IMR-90 (cell line): ENCODE data around the gene SBF2. TPM values are rescaled to one million over a fixed set of nuclear protein-coding genes. Genes with fewer than 3 reads are reported as not detected.

Experiments
- ATAC-seq: fragments of 200-7000 bp; cut with Tn5 transposase; 2 replicates; pipeline ENCODE4 v1.9.1; 2020; ENCODE audit warnings: low read depth, mild to moderate bottlenecking, moderate library complexity
- BruUV-seq: library from RNA; stranded (reverse); fragments of 400-500 nt; replicated peaks from 2 replicates; lab custom pipeline; 2021; lab: Mats Ljungman, UMichigan
- CTCF ChIA-PET: fragments of 300-600 bp; formaldehyde crosslinking; extraction: SDS; loops from one replicate; lab custom pipeline; 2021; ENCODE audit warnings: antibody characterized with exemption; lab: Yijun Ruan, JAX
- POLR2A ChIA-PET: fragments of 300-600 bp; sonication (Branson Sonifier 250); formaldehyde crosslinking; loops from one replicate; lab custom pipeline; 2022; ENCODE audit warnings: antibody characterized with exemption; ENCODE audit not compliant: unreplicated experiment; lab: Charles Lee
- DNase-seq: peaks from one replicate; pipeline ENCODE4 v3.0.0; 2013
- H2AFZ ChIP-seq: replicated peaks from 2 replicates; pipeline ENCODE3; 2013; ENCODE audit warnings: low read length, mild to moderate bottlenecking; ENCODE audit not compliant: poor library complexity
- H2AK5ac ChIP-seq: 2 replicates; pipeline ENCODE4 v1.6.1; 2013; ENCODE audit warnings: low read depth, low read length, inconsistent platforms
- H2AK9ac ChIP-seq: replicated peaks from 2 replicates; pipeline ENCODE3; 2013; ENCODE audit warnings: mild to moderate bottlenecking, low read depth, low read length, moderate library complexity; ENCODE audit not compliant: poor library complexity
- H2BK120ac ChIP-seq: 2 replicates; pipeline ENCODE4 v1.6.1; 2013; ENCODE audit warnings: low read depth, low read length, inconsistent platforms
- H2BK15ac ChIP-seq: 3 replicates; pipeline ENCODE4 v1.6.1; 2013; ENCODE audit warnings: low read depth, low read length, inconsistent platforms
- H2BK20ac ChIP-seq: 2 replicates; pipeline ENCODE4 v1.6.1; 2013; ENCODE audit warnings: low read depth, mild to moderate bottlenecking, inconsistent platforms, low read length, moderate library complexity
- H2BK5ac ChIP-seq: 2 replicates; pipeline ENCODE4 v1.6.1; 2013; ENCODE audit warnings: mild to moderate bottlenecking, low read depth, low read length, inconsistent platforms; ENCODE audit not compliant: poor library complexity, severe bottlenecking
- H3K14ac ChIP-seq: replicated peaks from 2 replicates; pipeline ENCODE4 v1.6.1; 2013; ENCODE audit warnings: low read depth, low read length, inconsistent platforms
- H3K18ac ChIP-seq: 2 replicates; pipeline ENCODE4 v1.6.1; 2013; ENCODE audit warnings: low read depth, low read length, control low read depth
- H3K23ac ChIP-seq: 2 replicates; pipeline ENCODE4 v1.6.1; 2013; ENCODE audit warnings: low read depth, low read length, inconsistent platforms
- H3K27ac ChIP-seq: 2 replicates; pipeline ENCODE4 v1.5.1; 2013; ENCODE audit warnings: mild to moderate bottlenecking, control low read depth, low read length; ENCODE audit not compliant: insufficient read depth
- H3K27me3 ChIP-seq: 2 replicates; pipeline ENCODE4 v1.6.1; 2013; ENCODE audit warnings: low read length; ENCODE audit not compliant: control insufficient read depth, insufficient read depth
- H3K36me3 ChIP-seq: 2 replicates; pipeline ENCODE4 v1.6.1; 2013; ENCODE audit warnings: low read length, mixed read lengths; ENCODE audit not compliant: control insufficient read depth, insufficient read depth
- H3K4ac ChIP-seq: 2 replicates; pipeline ENCODE4 v1.6.1; 2013; ENCODE audit warnings: low read depth, low read length, inconsistent platforms
- H3K4me1 ChIP-seq: 2 replicates; pipeline ENCODE4 v1.6.1; 2013; ENCODE audit warnings: low read length, mixed read lengths; ENCODE audit not compliant: control insufficient read depth, insufficient read depth
- H3K4me2 ChIP-seq: 2 replicates; pipeline ENCODE4 v1.6.1; 2013; ENCODE audit warnings: low read depth, mild to moderate bottlenecking, control low read depth, low read length, moderate library complexity
- H3K4me3 ChIP-seq: 2 replicates; pipeline ENCODE4 v1.5.1; 2013; ENCODE audit warnings: low read depth, mild to moderate bottlenecking, control low read depth, low read length, moderate library complexity; ENCODE audit not compliant: insufficient read depth
- H3K56ac ChIP-seq: 2 replicates; pipeline ENCODE4 v1.6.1; 2013; ENCODE audit warnings: low read length, inconsistent platforms; ENCODE audit not compliant: insufficient read depth; ENCODE audit errors: extremely low read depth
- H3K79me1 ChIP-seq, 2 experiments: 2 replicates each; pipeline ENCODE4 v1.6.1; 2013; ENCODE audit warnings: low read length in 2 of 2, inconsistent platforms in 1 of 2, low read depth in 1 of 2
- H3K9ac ChIP-seq: 2 replicates; pipeline ENCODE4 v1.6.1; 2013; ENCODE audit warnings: low read depth, low read length, control low read depth
- H3K9me1 ChIP-seq: 2 replicates; pipeline ENCODE4 v1.6.1; 2013; ENCODE audit warnings: low read length, inconsistent platforms; ENCODE audit not compliant: insufficient read depth
- H3K9me3 ChIP-seq: 2 replicates; pipeline ENCODE4 v1.6.1; 2013; ENCODE audit warnings: low read length; ENCODE audit not compliant: control insufficient read depth, insufficient read depth
- H4K20me1 ChIP-seq: 2 replicates; pipeline ENCODE4 v1.6.1; 2013; ENCODE audit warnings: low read length, inconsistent platforms; ENCODE audit not compliant: insufficient read depth
- H4K5ac ChIP-seq: 2 replicates; pipeline ENCODE4 v1.6.1; 2013; ENCODE audit warnings: mild to moderate bottlenecking, low read depth, low read length, control low read depth
- H4K8ac ChIP-seq, 2 experiments: 2 replicates each; pipeline ENCODE4 v1.6.1; 2013; ENCODE audit warnings: low read depth in 2 of 2, low read length in 2 of 2, control low read depth in 1 of 2, inconsistent platforms in 1 of 2
- H4K91ac ChIP-seq: 2 replicates; pipeline ENCODE4 v1.6.1; 2013; ENCODE audit warnings: low read depth, low read length, inconsistent platforms; ENCODE audit not compliant: insufficient read depth
- MAZ ChIP-seq: IDR thresholded peaks from 2 replicates; pipeline ENCODE4 v1.6.1; 2012; ENCODE audit warnings: low read depth, mild to moderate bottlenecking, low read length, improper control_type of control experiment, moderate library complexity, borderline replicate concordance
- MXI1 ChIP-seq: IDR thresholded peaks from 2 replicates; pipeline ENCODE4 v1.6.1; 2012; ENCODE audit warnings: low read depth, mild to moderate bottlenecking, low read length, moderate library complexity, borderline replicate concordance
- RAD21 ChIP-seq: IDR thresholded peaks from 2 replicates; pipeline ENCODE4 v1.6.1; 2012; ENCODE audit warnings: low read length, improper control_type of control experiment
- RCOR1 ChIP-seq: IDR thresholded peaks from 2 replicates; pipeline ENCODE4 v1.6.1; 2012; ENCODE audit warnings: mild to moderate bottlenecking, low read length, improper control_type of control experiment; ENCODE audit not compliant: insufficient replicate concordance
- SMC3 ChIP-seq: fragments of 150-350 bp; IDR thresholded peaks from 2 replicates; pipeline ENCODE4 v1.6.1; 2016; ENCODE audit warnings: low read depth, mild to moderate bottlenecking, antibody characterized with exemption, low read length, moderate library complexity
- USF2 ChIP-seq: fragments of 150-350 bp; IDR thresholded peaks from 2 replicates; pipeline ENCODE4 v1.6.1; 2017; ENCODE audit warnings: mild to moderate bottlenecking, antibody characterized with exemption, low read length, low read depth
- WGBS, 2 experiments: methylation state at CpG; one replicate each; pipeline versions ENCODE4 v1.1.5 to v1.1.7; 2013; ENCODE audit warnings: missing lambda C conversion rate in 2 of 2; ENCODE audit not compliant: insufficient read length in 1 of 2; ENCODE audit errors: extremely low coverage in 2 of 2; 5-methylcytosine and 5-hydroxymethylcytosine counted together
- dilution Hi-C: fragments of 300-500 bp; cut with HindIII; formaldehyde crosslinking; loops from one replicate; pipeline ENCODE4 v1.14.3; 2018; ENCODE audit warnings: low sequenced_read_pairs; ENCODE audit not compliant: unreplicated experiment
- in situ Hi-C: fragments of 300-500 bp; cut with MboI; formaldehyde crosslinking; loops from 3 replicates; pipeline ENCODE4 v1.14.3; 2019; ENCODE audit warnings: low sequenced_read_pairs, inconsistent platforms, mixed read lengths
- intact Hi-C: fragments of 100-400 bp; cut with micrococcal nuclease; formaldehyde crosslinking; loops from 2 replicates; pipeline ENCODE4 v1.10.0; 2022
- polyA plus RNA-seq, 3 experiments: library from polyadenylated mRNA; depleted of rRNA; stranded (reverse); fragments of >200 nt; gene quantifications; 2 replicates each; pipeline ENCODE4 v1.2.3, GENCODE V29; 2012; ENCODE audit warnings: low replicate concordance in 1 of 3
- total RNA-seq: library from RNA; depleted of rRNA; stranded (reverse); fragments of >200 nt; gene quantifications from 2 replicates; pipeline ENCODE4 v1.2.3, GENCODE V29; 2012

The SBF2 gene
- total and polyA plus RNA-seq, 2 of the 4 experiments (the other 2 are of a cell fraction): 23.8 to 51.8 TPM

- no peaks in the 10 kb centered on the region for H4K20me1 ChIP-seq
- H3K9me3 ChIP-seq: peaks cover 2% of the 10 kb centered on the region; the same call in 1 of the 2 replicates
- no peak overlapping the region; the same call in 1 of the 2 replicates for H2AK5ac ChIP-seq
- H3K14ac ChIP-seq: no peak overlapping the region
- no peak overlapping the region for H3K18ac ChIP-seq
- no peak overlapping the region; the same call in 1 of the 2 replicates for H4K5ac ChIP-seq
- H3K4ac ChIP-seq: no peak overlapping the region
- dilution Hi-C loops: no loop called here
- H3K4me2 ChIP-seq: no peak overlapping the region
- no peak overlapping the region for H3K56ac ChIP-seq
- no peak overlapping the region for H2BK5ac ChIP-seq
- H2AK9ac ChIP-seq: no peak overlapping the region
- intact Hi-C loops: no loop called here
- no peaks in the 10 kb centered on the region for H3K36me3 ChIP-seq
- in situ Hi-C loops: no loop called here
- no peak for DNase-seq
- H3K9ac ChIP-seq: no peak overlapping the region
- H3K79me1 ChIP-seq: peaks cover 6 to 7% of the 10 kb centered on the region in 2 experiments; a peak in 2 of 4 replicates
- no peak overlapping the region for H4K91ac ChIP-seq
- no TSS peak for BruUV-seq
- TF ChIP-seq SMC3: no peak
- TF ChIP-seq RAD21: no peak
- TF ChIP-seq MAZ: no peak
- TF ChIP-seq MXI1: no peak
- TF ChIP-seq RCOR1: no peak
- TF ChIP-seq USF2: no peak
- no CpG with 5 or more reads among the region's 3 CpGs for WGBS, 2 experiments
- no peak overlapping the region for H2BK15ac ChIP-seq
- H2BK20ac ChIP-seq: no peak overlapping the region
- H3K4me1 ChIP-seq: no peaks in the 10 kb centered on the region
- no peak overlapping the region for H3K4me3 ChIP-seq
- POLR2A ChIA-PET: no interaction called here
- no peaks in the 10 kb centered on the region for H3K9me1 ChIP-seq
- H3K27ac ChIP-seq: no peak overlapping the region
- no peak overlapping the region for H4K8ac ChIP-seq
- H2AFZ ChIP-seq: no peak overlapping the region
- ATAC-seq: no peak
- H3K23ac ChIP-seq: no peak overlapping the region
- no peak overlapping the region for H2BK120ac ChIP-seq
- no peaks in the 10 kb centered on the region for H3K27me3 ChIP-seq
- CTCF ChIA-PET: no interaction called here
Observed at GRCh38 chr11:9868641-9869040, 425.4 kb downstream of the SBF2 start.
